ENCODE data around the gene EMX2.

- TF ChIP-seq, protein P1, sequence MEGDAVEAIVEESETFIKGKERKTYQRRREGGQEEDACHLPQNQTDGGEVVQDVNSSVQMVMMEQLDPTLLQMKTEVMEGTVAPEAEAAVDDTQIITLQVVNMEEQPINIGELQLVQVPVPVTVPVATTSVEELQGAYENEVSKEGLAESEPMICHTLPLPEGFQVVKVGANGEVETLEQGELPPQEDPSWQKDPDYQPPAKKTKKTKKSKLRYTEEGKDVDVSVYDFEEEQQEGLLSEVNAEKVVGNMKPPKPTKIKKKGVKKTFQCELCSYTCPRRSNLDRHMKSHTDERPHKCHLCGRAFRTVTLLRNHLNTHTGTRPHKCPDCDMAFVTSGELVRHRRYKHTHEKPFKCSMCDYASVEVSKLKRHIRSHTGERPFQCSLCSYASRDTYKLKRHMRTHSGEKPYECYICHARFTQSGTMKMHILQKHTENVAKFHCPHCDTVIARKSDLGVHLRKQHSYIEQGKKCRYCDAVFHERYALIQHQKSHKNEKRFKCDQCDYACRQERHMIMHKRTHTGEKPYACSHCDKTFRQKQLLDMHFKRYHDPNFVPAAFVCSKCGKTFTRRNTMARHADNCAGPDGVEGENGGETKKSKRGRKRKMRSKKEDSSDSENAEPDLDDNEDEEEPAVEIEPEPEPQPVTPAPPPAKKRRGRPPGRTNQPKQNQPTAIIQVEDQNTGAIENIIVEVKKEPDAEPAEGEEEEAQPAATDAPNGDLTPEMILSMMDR (IDR thresholded peaks at IDR 0.05), result no peak
- no peak for TF ChIP-seq POLR2A (IDR thresholded peaks at IDR 0.05)
Observed at GRCh38 chr10:117536072-117536865, 6.3 kb upstream of the EMX2 start.

Measured in body of pancreas (tissue), 4 donors.